HG03108 (cell line): Measurements from ENCODE around the gene COL26A1.
"Not testable (repeated sequence)": the region's sequence is repeated elsewhere in the genome, so short reads cannot be mapped to it uniquely, and the experiment has no call there.

ENCODE experiments used
- ATAC-seq: cut with Tn5 transposase; IDR thresholded peaks from one replicate; pipeline ENCODE4 v1.9.1; 2021; ENCODE audit warnings: moderate library complexity; ENCODE audit not compliant: unreplicated experiment

COL26A1 gene

GRCh38 chr7:101436857-101437576 lies 74.3 kb downstream of the COL26A1 start:
- ATAC-seq = no peak

- ATAC-seq = no peak
Observed at GRCh38 chr7:101441890-101442289, 79.2 kb downstream of the COL26A1 start.

- ATAC-seq = no peak
Observed at GRCh38 chr7:101442426-101443070, 79.9 kb downstream of the COL26A1 start.

- ATAC-seq = no peak
Observed at GRCh38 chr7:101450064-101450463, 87.4 kb downstream of the COL26A1 start.

GRCh38 chr7:101453617-101454016 lies 90.9 kb downstream of the COL26A1 start:
- no peak for ATAC-seq

- ATAC-seq = no peak
Observed at GRCh38 chr7:101457001-101457750, 94.5 kb downstream of the COL26A1 start.

GRCh38 chr7:101465131-101465530 lies 102.5 kb downstream of the COL26A1 start:
- no peak for ATAC-seq

- ATAC-seq = no peak
Observed at GRCh38 chr7:101465576-101466196, 103.0 kb downstream of the COL26A1 start.

- ATAC-seq = no peak
Observed at GRCh38 chr7:101466871-101467270, 104.2 kb downstream of the COL26A1 start.

GRCh38 chr7:101468546-101469275 lies 106.0 kb downstream of the COL26A1 start:
- ATAC-seq = no peak

GRCh38 chr7:101470668-101471487 lies 108.2 kb downstream of the COL26A1 start:
- ATAC-seq = no peak

GRCh38 chr7:101474178-101474577 lies 111.5 kb downstream of the COL26A1 start:
- ATAC-seq = no peak

- not testable (repeated sequence) for ATAC-seq
Observed at GRCh38 chr7:101475691-101476090, 113.0 kb downstream of the COL26A1 start.

- no peak for ATAC-seq
Observed at GRCh38 chr7:101479217-101479616, 116.5 kb downstream of the COL26A1 start.

GRCh38 chr7:101486056-101486432 lies 123.4 kb downstream of the COL26A1 start:
- ATAC-seq = not testable (repeated sequence)

GRCh38 chr7:101486433-101487104 lies 123.9 kb downstream of the COL26A1 start:
- no peak for ATAC-seq

- no peak for ATAC-seq
Observed at GRCh38 chr7:101487105-101487458, 124.4 kb downstream of the COL26A1 start.

GRCh38 chr7:101487753-101488152 lies 125.1 kb downstream of the COL26A1 start:
- no peak for ATAC-seq

GRCh38 chr7:101488826-101489572 lies 126.3 kb downstream of the COL26A1 start:
- no peak for ATAC-seq
